HEK293 (cell line): ENCODE results near the gene SHISAL2A.

Source experiments
- MEIS1 ChIP-seq: sonication (generic); formaldehyde crosslinking; IDR thresholded peaks from 2 replicates; pipeline ENCODE4 v1.8.1; 2022; ENCODE audit warnings: missing genetic modification reagents, mild to moderate bottlenecking, borderline replicate concordance
- ZFP41 ChIP-seq: fragments of 450-650 bp; formaldehyde crosslinking; IDR thresholded peaks from 2 replicates; pipeline ENCODE4 v1.5.1; 2016; ENCODE audit warnings: missing biosample characterization, missing genetic modification characterization, borderline replicate concordance
- ZNF664 ChIP-seq: fragments of 450-650 bp; formaldehyde crosslinking; IDR thresholded peaks from 2 replicates; pipeline ENCODE4 v1.5.1; 2016; ENCODE audit warnings: missing biosample characterization, missing genetic modification characterization
- TF ChIP-seq, protein P1 (sequence below): fragments of 450-650 bp; formaldehyde crosslinking; IDR thresholded peaks from 2 replicates; pipeline ENCODE4 v1.5.1; 2016; ENCODE audit warnings: missing biosample characterization, missing genetic modification characterization

DNA sequence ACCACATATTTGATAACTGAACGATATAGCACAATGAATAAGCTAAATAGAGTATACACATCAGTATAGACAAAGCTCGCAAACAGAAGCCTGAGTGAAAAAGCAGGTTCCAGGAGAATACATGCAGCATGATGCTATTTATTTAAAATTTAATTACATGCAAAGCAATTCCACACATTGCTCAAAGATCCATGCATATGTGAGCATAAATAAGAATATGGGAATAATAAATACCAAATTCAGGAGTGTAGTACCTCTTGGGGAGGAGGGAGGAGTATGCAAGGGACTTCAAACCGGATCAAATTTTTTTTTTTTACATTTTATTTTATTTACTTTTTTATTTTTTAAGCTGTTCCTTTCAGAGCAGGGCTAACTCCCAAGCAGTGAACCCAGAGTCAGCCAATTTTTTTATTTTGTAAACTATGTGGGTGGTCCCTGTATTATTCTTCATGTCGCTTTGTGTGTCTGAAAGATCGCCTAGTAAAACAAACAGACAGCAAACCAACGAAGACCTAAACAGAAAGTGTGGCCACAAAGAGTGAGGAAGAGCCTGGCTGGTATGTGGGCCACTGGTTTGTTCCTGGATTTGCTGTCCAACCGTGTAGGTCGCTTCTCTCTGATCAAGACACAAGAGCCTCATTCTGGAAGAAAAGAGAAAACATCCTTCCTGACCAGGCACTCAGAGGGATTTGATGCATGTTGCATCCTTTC, 4.2 kb upstream of the SHISAL2A start:
- no peak for TF ChIP-seq MEIS1 (CRISPR knock-in tag)
- TF ChIP-seq, protein P1, sequence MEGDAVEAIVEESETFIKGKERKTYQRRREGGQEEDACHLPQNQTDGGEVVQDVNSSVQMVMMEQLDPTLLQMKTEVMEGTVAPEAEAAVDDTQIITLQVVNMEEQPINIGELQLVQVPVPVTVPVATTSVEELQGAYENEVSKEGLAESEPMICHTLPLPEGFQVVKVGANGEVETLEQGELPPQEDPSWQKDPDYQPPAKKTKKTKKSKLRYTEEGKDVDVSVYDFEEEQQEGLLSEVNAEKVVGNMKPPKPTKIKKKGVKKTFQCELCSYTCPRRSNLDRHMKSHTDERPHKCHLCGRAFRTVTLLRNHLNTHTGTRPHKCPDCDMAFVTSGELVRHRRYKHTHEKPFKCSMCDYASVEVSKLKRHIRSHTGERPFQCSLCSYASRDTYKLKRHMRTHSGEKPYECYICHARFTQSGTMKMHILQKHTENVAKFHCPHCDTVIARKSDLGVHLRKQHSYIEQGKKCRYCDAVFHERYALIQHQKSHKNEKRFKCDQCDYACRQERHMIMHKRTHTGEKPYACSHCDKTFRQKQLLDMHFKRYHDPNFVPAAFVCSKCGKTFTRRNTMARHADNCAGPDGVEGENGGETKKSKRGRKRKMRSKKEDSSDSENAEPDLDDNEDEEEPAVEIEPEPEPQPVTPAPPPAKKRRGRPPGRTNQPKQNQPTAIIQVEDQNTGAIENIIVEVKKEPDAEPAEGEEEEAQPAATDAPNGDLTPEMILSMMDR (tag by site-specific recombination) = no peak
- no peak for TF ChIP-seq ZNF664 (tag by site-specific recombination)
- no peak for TF ChIP-seq ZFP41 (tag by site-specific recombination)
